HCT116 (cell line): ENCODE measurements around the gene PROCA1.

ENCODE experiments used
- JUND ChIP-seq: IDR thresholded peaks from 2 replicates; pipeline ENCODE4 v1.6.1; 2012
- POLR2AphosphoS5 ChIP-seq: IDR thresholded peaks from 2 replicates; pipeline ENCODE4 v1.6.1; 2011; ENCODE audit warnings: mild to moderate bottlenecking, low read depth, low read length, moderate library complexity
- SIN3A ChIP-seq: IDR thresholded peaks from 2 replicates; pipeline ENCODE4 v1.6.1; 2012; ENCODE audit warnings: low read depth
- TCF7L2 ChIP-seq: IDR thresholded peaks from 2 replicates; pipeline ENCODE4 v1.7.0; 2011; ENCODE audit warnings: borderline replicate concordance, inconsistent platforms; ENCODE audit not compliant: insufficient read depth, insufficient read length; ENCODE audit errors: extremely low read depth
- TF ChIP-seq, protein P1 (sequence below), 3 experiments: fragments of 200-600 bp in 1 of 3; sonication (generic) in 1 of 3; IDR thresholded peaks in 2 of 3; conservative IDR thresholded peaks in 1 of 3; 2 replicates each; pipeline ENCODE4 v1.5.1; 2012 to 2017; ENCODE audit warnings: low read depth in 2 of 3, low read length in 2 of 3, antibody characterized with exemption in 1 of 3, borderline replicate concordance in 1 of 3, control low read depth in 1 of 3, mild to moderate bottlenecking in 1 of 3, mixed read lengths in 1 of 3, mixed run types in 1 of 3, moderate library complexity in 1 of 3; ENCODE audit not compliant: insufficient read depth in 1 of 3
- TF ChIP-seq, protein P2 (sequence below): IDR thresholded peaks from 2 replicates; pipeline ENCODE4 v1.6.1; 2012; ENCODE audit warnings: low read depth

DNA sequence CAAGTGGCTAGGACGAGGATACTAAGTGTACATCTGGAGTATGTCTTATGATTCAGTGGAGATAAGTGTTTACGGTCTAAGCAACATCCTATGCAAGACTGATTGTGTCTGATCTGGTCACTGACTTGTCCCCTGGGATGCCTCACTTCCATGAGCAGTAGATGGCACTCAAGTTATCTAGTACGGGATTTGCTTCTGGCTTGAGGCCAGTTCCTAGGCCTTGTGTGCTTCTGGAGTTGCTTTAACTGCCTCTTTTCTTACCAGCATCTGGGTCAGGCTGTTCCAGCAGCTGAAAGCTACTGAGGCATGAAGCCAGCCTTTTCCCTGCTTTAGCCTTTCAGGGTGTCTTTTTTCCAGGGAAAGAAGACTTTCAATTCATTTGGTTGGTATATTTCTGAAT, 26.7 kb downstream of the PROCA1 start:
- TF ChIP-seq, protein P1, sequence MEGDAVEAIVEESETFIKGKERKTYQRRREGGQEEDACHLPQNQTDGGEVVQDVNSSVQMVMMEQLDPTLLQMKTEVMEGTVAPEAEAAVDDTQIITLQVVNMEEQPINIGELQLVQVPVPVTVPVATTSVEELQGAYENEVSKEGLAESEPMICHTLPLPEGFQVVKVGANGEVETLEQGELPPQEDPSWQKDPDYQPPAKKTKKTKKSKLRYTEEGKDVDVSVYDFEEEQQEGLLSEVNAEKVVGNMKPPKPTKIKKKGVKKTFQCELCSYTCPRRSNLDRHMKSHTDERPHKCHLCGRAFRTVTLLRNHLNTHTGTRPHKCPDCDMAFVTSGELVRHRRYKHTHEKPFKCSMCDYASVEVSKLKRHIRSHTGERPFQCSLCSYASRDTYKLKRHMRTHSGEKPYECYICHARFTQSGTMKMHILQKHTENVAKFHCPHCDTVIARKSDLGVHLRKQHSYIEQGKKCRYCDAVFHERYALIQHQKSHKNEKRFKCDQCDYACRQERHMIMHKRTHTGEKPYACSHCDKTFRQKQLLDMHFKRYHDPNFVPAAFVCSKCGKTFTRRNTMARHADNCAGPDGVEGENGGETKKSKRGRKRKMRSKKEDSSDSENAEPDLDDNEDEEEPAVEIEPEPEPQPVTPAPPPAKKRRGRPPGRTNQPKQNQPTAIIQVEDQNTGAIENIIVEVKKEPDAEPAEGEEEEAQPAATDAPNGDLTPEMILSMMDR (IDR thresholded peaks at IDR 0.05 in 2 of 3, conservative IDR thresholded peaks at IDR 0.05 in 1 of 3; ENCODE audit: borderline replicate concordance in 1 of 3, insufficient read depth in 1 of 3, low read depth in 2 of 3, low read length in 2 of 3): peak in 1 of 3 experiments; percentile 5; a peak in 1 of 6 replicates
- no peak for TF ChIP-seq POLR2AphosphoS5
- no peak for TF ChIP-seq JUND
- no peak for TF ChIP-seq TCF7L2
- TF ChIP-seq, protein P2, sequence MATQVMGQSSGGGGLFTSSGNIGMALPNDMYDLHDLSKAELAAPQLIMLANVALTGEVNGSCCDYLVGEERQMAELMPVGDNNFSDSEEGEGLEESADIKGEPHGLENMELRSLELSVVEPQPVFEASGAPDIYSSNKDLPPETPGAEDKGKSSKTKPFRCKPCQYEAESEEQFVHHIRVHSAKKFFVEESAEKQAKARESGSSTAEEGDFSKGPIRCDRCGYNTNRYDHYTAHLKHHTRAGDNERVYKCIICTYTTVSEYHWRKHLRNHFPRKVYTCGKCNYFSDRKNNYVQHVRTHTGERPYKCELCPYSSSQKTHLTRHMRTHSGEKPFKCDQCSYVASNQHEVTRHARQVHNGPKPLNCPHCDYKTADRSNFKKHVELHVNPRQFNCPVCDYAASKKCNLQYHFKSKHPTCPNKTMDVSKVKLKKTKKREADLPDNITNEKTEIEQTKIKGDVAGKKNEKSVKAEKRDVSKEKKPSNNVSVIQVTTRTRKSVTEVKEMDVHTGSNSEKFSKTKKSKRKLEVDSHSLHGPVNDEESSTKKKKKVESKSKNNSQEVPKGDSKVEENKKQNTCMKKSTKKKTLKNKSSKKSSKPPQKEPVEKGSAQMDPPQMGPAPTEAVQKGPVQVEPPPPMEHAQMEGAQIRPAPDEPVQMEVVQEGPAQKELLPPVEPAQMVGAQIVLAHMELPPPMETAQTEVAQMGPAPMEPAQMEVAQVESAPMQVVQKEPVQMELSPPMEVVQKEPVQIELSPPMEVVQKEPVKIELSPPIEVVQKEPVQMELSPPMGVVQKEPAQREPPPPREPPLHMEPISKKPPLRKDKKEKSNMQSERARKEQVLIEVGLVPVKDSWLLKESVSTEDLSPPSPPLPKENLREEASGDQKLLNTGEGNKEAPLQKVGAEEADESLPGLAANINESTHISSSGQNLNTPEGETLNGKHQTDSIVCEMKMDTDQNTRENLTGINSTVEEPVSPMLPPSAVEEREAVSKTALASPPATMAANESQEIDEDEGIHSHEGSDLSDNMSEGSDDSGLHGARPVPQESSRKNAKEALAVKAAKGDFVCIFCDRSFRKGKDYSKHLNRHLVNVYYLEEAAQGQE: no peak
- TF ChIP-seq SIN3A: no peak
